DMS153 treated with DMSO at 0.1 percent for 48 hours (cell line): ENCODE data around the gene EFS.
A peak's percentile ranks its signal among the peaks of the same experiment; 100 is the strongest.

Source experiments
- DNase-seq: peaks from one replicate; lab custom pipeline; 2025; ENCODE audit not compliant: unreplicated experiment; lab: John Stamatoyannopoulos, UW

The EFS gene

DNA sequence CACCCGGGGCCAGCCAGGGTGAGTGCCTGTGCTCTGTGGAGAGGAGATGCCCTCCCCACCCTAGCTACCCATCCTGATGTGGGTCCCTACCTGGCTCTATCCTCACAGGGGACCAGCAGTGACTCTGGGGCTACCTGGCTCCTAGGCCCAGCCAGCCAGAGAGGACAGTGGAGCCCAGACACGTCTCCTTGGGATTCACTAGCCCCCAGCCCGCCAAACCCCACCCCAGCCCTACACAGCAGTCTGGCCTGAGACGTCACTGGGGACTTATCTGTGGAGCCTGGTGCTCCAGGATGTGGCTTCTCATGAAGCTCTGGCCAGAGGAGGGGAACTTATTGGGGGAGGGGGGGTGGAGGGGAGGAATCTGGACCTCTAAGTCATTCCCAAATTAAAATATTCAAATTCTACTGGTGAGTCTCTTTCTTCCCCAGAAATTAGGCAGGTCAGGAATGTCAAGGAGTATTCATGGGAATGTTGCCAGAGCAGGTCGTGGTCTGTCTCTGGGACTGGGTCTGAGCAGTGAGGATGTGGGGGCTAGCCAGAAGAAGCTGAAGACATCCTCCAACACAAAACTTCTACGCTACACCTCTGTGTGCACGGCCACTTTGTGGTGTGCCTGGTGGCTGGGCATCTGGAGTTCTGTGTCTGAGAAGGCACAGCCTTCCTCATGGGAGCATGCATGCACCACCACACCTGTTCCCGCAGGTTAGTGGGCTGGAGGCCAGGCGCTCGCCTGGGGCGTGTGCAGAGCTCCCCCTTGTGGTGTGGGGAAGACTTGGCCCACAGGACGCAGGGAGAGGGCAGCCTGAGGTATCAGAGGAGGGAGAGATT lies 14.6 kb upstream of the EFS start:
- DNase-seq: peak; percentile 66

DNA sequence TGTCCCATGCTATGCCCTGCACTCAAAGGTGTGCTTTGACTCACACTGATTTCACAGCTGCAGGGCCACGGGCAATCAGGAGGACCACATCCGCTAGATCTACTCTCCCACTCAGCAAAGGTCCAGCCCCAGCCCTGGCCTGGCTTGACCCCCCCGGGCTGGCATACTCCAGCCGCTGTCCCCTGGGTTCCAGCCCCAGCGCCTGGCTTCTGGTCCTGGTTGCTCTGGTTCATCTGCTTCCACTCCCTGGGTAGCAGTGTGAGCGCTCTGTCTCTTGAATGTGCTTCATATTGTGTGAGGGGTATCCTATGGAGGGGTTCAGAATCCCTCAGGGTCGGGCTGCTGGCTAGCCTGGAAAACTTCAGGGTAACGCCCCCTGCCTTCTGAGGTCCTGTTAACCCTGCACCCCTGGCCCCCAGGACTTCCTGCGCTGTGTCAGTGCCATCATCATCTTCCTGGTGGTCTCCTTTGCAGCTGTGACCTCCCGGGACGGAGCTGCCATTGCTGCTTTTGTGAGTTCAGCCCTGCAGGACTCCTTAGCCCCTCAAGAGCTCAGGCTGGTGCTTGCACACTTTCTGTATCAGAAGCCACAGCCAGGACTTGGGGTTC lies 13.7 kb upstream of the EFS start:
- no peak for DNase-seq

DNA sequence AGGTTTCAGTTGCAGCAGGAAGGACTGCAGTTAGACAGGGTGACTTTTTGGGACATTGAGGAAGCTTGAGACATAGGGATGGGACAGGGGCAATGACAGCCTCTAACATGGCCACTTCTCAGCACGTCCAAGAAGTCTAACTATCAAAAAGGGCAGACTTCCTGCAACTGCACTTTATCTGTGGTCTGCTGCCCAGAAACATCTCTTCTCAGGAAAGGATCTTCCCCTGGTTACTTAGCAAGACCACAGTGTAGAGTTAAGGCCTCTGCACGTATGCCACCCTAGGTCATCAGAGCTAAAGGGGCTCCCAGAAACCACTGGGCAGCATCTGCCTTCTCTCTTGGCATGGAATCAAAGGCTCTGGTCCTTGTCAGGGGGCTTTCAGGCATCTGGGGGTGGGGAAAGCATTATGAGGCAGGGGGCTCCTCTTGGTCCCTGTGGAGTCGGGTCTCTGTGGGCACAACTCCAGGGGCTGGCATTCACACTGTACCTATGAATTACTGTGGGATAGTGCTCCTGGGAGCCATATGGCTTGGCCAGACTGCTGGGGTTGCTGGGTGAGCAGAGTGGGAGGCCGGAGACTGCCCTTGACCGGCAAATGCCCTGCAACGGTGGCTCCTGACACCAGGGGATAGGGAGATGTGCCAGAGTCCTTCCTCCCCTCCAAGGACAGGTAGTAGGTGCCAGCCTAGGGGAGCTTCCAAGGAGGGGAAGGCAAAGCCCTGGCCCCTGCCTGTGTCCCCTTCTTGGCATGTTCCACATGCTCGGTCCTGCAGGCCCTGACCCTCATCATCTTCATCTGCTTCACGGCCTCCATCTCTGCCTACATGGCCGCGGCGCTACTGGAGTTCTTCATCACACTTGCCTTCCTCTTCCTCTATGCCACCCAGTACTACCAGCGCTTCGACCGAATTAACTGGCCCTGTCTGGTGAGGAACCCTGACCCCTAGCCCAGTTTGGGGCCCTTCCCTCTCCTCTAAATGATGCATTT lies 12.9 kb upstream of the EFS start:
- no peak for DNase-seq

DNA sequence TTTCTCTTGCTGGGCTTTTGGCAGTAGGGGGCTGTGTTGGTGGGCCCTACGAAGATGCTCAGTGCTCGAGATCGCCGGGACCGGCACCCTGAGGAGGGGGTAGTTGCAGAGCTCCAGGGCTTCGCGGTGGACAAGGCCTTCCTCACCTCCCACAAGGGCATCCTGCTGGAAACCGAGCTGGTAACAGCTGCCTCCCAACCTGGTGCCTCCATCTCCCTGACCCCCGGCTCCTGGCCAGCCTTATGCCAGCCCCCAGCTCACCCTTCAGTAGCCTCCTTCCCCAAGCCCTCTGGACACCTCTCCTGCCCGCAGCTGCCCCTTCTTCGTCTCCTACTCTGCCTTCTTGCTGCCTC lies 12.2 kb upstream of the EFS start:
- DNase-seq: no peak

DNA sequence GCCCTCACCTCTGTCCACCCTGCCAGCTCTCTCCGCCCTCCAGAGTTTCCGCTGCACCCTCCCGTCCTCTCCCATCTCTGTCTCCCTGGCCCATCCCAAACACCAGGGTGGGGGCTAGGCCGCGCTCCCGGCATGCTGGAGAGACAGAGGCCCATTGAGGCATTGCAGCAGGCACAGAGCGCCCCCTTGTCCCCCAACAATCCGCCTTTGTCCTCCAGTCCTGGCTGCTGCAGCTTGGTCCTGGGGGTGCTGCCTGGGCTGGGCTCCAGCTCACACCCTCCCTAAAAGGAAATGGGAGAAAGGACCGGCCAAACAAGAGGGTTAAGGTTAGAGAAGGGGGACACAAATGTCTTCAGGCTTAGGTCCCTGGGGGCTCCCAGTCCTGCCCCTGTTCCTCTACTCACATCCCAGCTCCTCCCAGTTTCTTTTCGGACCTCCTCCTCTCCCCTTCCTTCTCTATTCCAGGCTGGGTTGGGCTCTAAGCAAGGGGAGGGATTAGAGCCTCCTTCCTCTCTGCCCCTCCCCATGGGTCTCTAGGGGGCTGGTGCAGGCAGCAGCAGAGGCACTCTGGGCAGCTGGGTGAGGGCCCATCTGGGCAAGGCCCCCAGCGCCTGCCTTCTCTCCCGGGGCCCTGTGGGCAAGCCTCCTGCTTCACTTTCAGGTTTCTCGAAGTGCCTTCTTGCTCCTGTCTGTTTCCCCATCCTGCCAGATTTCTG lies 11.7 kb upstream of the EFS start, which contains the start of gene CMTM5:
Gene CMTM5 (plus strand): TSS at position 565 of the 716 bp plus-strand sequence. CDS start 206 bp downstream, outside the sequence.
- DNase-seq: no peak

DNA sequence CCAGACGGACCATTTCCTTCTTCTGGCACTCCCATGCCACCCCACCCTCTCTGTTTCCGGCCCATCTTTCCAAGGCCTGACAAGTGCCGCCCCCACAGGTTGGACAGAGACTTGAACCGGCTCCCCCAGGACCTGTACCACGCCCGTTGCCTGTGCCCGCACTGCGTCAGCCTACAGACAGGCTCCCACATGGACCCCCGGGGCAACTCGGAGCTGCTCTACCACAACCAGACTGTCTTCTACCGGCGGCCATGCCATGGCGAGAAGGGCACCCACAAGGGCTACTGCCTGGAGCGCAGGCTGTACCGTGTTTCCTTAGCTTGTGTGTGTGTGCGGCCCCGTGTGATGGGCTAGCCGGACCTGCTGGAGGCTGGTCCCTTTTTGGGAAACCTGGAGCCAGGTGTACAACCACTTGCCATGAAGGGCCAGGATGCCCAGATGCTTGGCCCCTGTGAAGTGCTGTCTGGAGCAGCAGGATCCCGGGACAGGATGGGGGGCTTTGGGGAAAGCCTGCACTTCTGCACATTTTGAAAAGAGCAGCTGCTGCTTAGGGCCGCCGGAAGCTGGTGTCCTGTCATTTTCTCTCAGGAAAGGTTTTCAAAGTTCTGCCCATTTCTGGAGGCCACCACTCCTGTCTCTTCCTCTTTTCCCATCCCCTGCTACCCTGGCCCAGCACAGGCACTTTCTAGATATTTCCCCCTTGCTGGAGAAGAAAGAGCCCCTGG lies 10.7 kb upstream of the EFS start:
- no peak for DNase-seq

DNA sequence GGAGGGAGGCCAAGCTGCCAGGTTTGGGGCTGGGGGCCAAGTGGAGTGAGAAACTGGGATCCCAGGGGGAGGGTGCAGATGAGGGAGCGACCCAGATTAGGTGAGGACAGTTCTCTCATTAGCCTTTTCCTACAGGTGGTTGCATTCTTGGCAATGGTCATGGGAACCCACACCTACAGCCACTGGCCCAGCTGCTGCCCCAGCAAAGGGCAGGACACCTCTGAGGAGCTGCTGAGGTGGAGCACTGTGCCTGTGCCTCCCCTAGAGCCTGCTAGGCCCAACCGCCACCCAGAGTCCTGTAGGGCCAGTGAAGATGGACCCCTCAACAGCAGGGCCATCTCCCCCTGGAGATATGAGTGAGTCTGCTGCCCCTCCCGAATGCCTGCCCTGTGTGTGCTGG lies 8.1 kb upstream of the EFS start:
- DNase-seq: no peak

DNA sequence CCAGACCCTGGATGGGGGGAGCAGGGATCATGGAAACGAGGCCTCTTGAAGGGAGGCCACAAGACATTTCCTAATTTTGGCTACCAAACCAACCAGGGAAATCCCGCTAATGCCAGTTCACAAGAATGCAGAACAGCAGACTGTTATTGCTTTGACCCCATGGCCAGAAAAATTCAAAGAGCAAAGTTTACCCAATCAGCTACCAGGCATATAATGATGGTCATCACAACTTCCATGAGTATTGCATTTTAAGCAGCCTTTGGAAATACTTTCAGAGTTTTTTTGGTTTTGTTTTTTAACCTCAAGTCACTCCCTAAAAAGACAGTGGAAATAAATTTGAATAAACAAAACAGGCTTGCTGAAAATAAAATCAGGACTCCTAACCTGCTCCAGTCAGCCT lies 7.5 kb upstream of the EFS start, which contains the start of gene IL25:
Gene IL25 (plus strand): TSS at position 301 of the 400 bp plus-strand sequence.
- no peak for DNase-seq

DNA sequence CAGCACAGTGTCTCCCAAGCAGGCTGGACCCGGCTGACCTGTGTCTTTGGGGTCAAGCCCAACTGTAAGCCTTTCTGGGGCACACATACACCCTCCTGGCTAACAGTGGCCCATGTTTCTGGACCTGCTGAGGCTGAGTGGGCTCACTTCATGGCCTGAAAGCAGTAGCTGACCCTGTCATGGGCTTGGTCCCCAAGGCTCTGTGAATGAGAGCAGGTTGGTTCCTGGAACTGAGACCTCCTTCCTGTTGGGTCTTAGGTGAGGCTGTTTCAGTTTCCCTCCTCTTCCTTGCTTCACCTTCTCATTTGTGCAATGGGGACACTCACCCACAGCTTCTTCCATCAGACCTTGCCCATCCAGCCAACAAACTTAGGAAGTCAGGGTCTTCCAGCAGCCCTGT lies 6.9 kb upstream of the EFS start:
- no peak for DNase-seq

DNA sequence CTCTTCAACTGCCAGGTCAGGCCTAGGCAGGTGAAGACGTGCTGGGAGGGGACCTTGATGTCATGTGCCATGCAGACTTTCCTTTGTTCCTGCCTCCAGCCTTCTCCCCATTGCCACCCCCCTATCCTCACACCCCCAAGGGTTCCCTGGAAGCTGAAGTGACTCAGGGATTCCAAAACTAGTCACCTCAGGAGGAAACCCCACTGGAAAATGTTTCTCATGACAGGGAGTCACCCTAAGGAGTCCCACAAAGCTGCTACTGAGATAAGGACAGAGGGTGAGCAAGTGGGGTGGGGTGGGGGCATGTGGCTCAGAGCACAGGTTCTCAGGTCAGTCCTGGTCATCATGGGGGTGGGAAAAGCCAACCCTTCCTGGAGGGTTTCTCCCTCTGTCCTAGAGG lies 5.2 kb upstream of the EFS start:
- DNase-seq: no peak

DNA sequence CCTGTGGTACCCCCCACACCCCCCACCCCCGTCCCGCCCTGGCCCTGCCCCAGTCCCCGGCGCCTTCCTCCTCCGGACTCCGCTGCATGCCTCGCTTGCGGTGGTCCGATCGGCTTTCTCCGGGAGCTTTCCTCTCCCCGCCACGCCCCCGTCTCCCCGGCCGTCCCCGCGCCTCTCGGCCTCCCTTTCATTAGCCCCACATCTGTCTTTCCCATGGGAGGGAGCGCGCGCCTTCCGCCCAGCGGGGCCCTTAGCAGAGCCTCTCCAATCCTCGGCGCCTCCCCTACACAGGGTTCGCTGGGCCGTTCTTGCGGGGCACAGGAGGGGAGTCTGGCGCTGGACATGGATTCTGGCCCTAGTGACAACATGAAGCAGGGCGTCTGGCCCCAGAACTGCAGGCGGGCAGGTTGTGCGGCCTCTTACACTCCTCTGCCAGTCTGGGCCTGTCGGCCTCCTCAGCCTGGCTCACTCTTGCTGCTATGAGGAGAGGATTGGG lies 1.5 kb upstream of the EFS start:
- DNase-seq: peak; percentile 59

DNA sequence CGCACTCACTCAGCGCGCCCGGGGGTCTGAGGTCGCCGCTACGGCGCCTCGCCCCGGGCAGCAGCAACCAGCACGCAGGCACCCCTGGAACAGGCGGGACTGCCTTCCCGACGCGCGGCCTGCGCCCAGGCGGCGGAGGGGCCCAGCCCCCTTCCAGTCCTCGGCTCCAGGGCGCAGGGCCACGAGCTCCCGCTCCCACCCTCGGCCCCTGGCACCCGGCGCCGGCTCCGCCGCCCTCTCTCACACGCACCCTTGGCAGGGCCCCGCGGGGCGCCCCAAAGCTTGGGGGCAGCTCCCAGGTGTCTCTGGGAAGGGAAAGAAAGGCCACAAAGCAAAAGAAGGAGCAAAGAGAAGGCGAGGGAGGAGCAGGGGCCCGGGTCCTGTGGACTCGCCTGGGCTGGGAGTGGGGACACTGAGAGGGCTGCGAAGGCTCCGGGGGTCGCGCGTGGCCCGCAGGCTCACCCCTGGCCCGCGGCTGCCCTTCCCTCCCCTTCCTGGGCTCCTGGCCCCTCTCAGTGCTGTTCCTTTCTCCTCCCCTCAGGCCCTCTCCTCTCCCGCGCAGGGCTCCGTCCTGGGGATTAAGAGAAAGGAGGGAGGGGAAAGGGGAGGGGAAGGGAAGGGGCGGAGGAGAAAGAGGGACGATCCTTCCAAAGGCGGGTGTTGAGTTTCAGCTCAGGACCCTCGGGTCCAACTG lies 907 bp upstream of the EFS start:
- DNase-seq: peak; percentile 59

DNA sequence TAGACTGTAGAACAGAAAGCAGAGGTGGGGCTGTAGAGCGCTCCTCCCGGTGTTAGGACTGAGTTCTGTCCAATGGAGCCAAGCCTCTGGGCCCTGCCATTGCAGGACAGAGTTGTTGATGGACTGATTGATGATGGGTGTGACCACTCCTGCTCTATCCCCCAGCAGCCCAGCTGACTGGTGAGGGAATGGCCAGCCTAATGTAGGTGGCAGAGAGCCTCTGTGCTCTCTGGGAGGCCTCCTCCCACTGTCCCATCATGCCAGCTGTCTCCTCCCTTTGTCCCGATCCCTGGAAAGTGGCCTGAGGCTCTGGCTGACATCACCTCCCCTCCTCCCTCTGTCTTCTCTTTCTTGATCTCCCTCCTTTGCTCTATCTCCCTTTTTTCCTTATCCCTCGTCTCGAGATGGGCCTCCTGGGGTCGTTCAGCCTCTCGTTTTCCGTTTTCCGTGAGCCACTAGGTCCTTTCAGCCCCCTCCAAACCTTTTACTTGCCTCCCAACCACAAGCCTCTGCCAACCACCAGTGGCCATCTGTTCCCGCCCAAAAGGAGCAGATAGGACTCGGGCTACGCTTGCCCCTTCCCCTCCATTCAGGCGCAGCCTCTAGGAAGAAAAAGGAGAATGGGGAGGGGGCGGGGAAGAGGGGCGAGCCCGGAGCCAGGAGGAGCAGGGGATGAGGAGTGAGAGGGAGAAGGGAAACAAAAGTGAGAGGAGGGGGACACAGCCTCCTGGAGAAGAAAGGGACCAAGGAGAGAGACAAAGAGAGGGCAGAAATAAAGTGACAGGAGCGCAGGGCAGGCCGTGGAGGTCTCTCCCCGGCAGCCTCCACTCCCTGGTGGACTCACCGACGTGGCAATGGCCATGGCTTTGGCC lies 572 bp downstream of the EFS start:
- peak; percentile 14 for DNase-seq

DNA sequence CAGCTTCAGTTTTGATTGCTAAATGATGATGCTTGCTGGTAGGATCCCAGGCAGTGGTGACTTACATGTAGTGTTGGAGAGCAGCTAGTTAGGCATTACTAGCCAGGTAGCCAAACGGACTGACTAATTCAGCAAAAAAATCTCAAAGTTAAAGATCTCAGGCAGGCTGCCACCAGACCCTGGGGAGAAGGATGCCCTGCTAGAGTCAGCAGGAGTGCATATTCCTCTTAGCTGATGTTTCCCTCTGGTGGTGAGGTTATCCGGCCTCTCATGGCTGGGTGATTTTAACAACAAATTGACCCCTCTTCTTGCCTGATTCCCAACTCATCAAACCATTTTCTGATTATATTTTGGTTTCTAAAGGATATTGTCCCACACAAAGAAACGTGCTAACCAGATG lies 2.8 kb downstream of the EFS start:
- DNase-seq: no peak

DNA sequence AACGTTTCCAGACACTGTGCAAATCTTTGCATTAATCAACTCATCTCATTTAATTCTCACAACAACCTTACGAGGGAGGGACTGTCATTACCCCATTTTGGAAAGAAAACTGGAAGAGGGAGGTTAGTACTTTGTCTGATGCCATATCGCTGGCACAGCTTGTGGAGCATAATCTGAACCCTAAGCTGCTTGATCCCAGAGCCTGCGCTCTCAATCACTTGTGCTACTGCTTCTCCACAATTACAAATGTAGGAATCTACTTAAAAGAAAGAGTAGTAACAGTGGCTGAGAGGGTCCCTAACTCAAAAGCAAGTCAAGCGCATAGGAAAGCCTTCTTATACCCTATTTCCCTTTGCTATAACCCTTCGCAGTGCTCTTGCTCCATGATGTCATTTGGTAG lies 3.2 kb downstream of the EFS start:
- DNase-seq: no peak

DNA sequence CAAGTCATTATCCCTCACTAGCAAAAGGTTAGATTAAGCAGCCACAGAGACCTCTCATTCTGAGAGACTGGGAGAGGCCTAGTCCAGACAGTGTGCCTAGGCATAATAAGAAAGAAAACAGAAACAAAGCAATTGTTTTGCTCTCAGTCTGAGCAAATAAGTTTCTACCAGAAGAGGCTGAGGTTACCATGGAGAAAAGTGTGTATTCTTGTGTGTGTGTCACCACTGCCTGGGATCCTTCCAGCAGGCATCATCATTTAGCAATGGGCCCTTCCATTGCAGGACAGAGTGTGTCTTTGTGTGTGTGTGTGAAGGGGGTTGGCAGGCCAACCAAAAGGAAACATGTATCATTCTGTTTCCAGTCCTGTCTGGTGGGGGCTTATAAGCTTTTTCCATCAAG lies 3.7 kb downstream of the EFS start:
- no peak for DNase-seq

DNA sequence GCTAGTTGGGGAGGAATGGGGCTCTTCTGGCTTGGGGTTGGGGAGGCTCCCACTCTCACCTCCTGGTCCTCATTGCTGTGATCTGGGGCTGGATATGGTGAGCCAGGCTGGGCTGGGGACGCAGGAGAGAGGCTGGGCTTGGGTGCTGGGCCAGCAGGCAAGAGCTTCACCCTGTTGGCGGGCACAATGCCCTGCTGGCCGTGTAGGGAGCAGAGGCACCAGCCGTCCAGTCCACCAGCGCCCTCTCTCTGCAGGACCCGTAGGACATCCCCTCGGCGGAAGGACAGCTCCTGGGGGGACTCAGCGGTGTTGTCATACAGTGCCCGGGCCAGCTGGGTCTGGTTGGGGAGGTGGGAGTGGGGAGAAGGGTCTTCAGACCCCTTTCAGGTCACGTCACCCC lies 4.5 kb downstream of the EFS start:
- no peak for DNase-seq

DNA sequence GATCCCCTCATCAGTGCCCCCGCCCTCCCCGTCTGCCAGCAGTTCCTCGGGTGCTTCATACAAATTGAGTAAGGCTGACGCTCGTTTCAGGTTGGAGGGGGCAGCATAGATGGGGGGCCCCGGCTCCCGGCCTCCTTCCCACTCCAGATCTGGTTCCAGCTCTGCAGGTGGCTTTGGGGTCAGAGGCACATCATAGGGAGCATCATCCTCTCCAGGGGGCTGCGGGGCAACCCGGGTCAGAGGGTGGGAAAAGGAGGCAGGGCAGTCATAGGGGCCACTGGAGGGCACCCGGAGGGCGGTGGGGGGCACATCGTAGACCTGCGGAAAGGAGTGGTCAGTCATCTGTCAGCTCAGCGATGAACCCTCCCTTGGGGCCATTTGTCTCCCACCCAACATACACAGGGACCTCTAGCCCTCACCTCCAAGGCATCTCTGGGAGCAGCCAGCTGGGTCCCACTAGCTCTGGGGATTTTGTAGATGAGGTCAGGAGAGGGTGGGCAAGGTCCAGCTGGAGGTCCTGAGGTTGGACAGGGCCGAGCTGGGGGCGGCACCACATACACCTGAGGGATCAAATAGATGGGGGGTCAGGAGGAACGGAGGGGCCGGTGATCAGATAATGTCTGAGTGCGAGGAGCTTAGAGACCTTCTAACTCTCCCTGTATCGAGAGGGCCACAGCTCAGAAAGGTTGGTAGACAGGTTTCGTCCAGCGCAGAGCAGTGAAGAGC lies 5.1 kb downstream of the EFS start:
- DNase-seq: no peak
